Measurements from ENCODE around the gene REEP3.

REEP3 gene

DNA sequence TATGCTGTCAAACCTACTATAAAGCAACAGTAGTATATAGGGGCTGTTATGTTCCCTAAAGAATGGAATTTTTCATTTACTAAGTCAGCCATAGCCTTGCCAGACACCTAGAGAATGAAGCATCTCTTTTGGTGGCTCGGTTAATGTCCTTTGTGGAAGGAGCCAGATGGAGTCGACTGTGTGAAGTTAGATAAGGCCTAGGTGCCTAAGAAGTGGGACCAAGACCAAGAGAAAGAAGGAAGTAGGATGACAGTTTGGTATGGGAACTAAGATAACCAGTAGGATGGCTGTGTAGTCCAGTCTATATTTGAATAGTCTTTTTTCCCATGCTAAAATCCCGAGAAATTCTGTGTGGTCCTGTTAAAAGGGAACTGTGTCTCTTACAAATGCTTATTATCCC lies 62.2 kb downstream of the REEP3 start:
- Histone ChIP-seq H2BK120ac (ENCODE audit: low read depth, low read length) (no peak overlapping the region), H3K27me3 (ENCODE audit: control insufficient read depth in 1 of 2, insufficient read depth in 1 of 2, low read length in 2 of 2) (no peaks in the 10 kb centered on the region), H2AK5ac (ENCODE audit: low read length, severe bottlenecking) (no peak overlapping the region), H3K27ac (ENCODE audit: low read length, poor library complexity, severe bottlenecking) (no peak overlapping the region), H3K9ac (ENCODE audit: low read length) (no peak overlapping the region), H4K91ac (ENCODE audit: low read length) (no peak overlapping the region), H2BK15ac (ENCODE audit: low read depth, poor library complexity, severe bottlenecking) (no peak overlapping the region), H3K4me1 (ENCODE audit: control insufficient read depth, insufficient read depth, low read depth, low read length) (no peaks in the 10 kb centered on the region), H3K36me3 (ENCODE audit: control insufficient read depth in 1 of 2, insufficient read depth in 2 of 2, low read depth in 1 of 2, low read length in 2 of 2) (no peaks in the 10 kb centered on the region), H3K4me3 (ENCODE audit: insufficient read depth in 1 of 2, low read depth in 1 of 2, low read length in 2 of 2) (no peak overlapping the region), H3K79me1 (replicated peaks; ENCODE audit: low read length, poor library complexity, severe bottlenecking) (peaks cover 27% of the 10 kb centered on the region), H3K4me2 (ENCODE audit: low read length, poor library complexity, severe bottlenecking) (no peak overlapping the region), H3K14ac (ENCODE audit: low read length in 2 of 2) (no peak overlapping the region), H3K18ac (ENCODE audit: low read depth in 1 of 2, low read length in 2 of 2) (no peak overlapping the region), H2BK5ac (ENCODE audit: low read depth, low read length, poor library complexity, severe bottlenecking) (no peak overlapping the region), H3K9me3 (ENCODE audit: control insufficient read depth, low read length) (no peaks in the 10 kb centered on the region), H2BK12ac (ENCODE audit: low read length in 2 of 2) (no peak overlapping the region), H4K8ac (ENCODE audit: low read length) (no peak overlapping the region), H3K23ac (ENCODE audit: low read length in 2 of 2) (no peak overlapping the region), H3K4ac (ENCODE audit: low read depth in 1 of 2, low read length in 2 of 2) (no peak overlapping the region), H2AFZ (ENCODE audit: low read depth, low read length) (no peak overlapping the region)
- DNase-seq, result no peak
- WGBS, result 71% methylated on average over 2 of the region's 3 CpGs

- H2BK12ac ChIP-seq (ENCODE audit: low read length in 2 of 2), result no peak overlapping the region
- H3K14ac ChIP-seq (ENCODE audit: low read length in 2 of 2), result no peak overlapping the region
- no peak overlapping the region for H2AFZ ChIP-seq (ENCODE audit: low read depth, low read length)
- no peak overlapping the region for H2BK120ac ChIP-seq (ENCODE audit: low read depth, low read length)
- DNase-seq, result no peak
- no peak overlapping the region for H3K23ac ChIP-seq (ENCODE audit: low read length in 2 of 2)
- no peaks in the 10 kb centered on the region for H3K4me1 ChIP-seq (ENCODE audit: control insufficient read depth, insufficient read depth, low read depth, low read length)
- H3K36me3 ChIP-seq (ENCODE audit: control insufficient read depth in 1 of 2, insufficient read depth in 2 of 2, low read depth in 1 of 2, low read length in 2 of 2), result no peaks in the 10 kb centered on the region
- H3K27me3 ChIP-seq (ENCODE audit: control insufficient read depth in 1 of 2, insufficient read depth in 1 of 2, low read length in 2 of 2), result no peaks in the 10 kb centered on the region
- no peak overlapping the region for H3K9ac ChIP-seq (ENCODE audit: low read length)
- H2BK5ac ChIP-seq (ENCODE audit: low read depth, low read length, poor library complexity, severe bottlenecking), result no peak overlapping the region
- H3K27ac ChIP-seq (ENCODE audit: low read length, poor library complexity, severe bottlenecking), result no peak overlapping the region
- no peak overlapping the region for H4K8ac ChIP-seq (ENCODE audit: low read length)
- no peak overlapping the region for H4K91ac ChIP-seq (ENCODE audit: low read length)
- H3K4me2 ChIP-seq (ENCODE audit: low read length, poor library complexity, severe bottlenecking), result no peak overlapping the region
- H3K79me1 ChIP-seq (replicated peaks; ENCODE audit: low read length, poor library complexity, severe bottlenecking), result peaks cover 26% of the 10 kb centered on the region
- no peak overlapping the region for H3K4me3 ChIP-seq (ENCODE audit: insufficient read depth in 1 of 2, low read depth in 1 of 2, low read length in 2 of 2)
- H2BK15ac ChIP-seq (ENCODE audit: low read depth, poor library complexity, severe bottlenecking), result no peak overlapping the region
- 100% methylated on average over 2 of the region's 5 CpGs for WGBS
- H3K9me3 ChIP-seq (ENCODE audit: control insufficient read depth, low read length), result no peaks in the 10 kb centered on the region
- no peak overlapping the region for H3K4ac ChIP-seq (ENCODE audit: low read depth in 1 of 2, low read length in 2 of 2)
- no peak overlapping the region for H2AK5ac ChIP-seq (ENCODE audit: low read length, severe bottlenecking)
- H3K18ac ChIP-seq (ENCODE audit: low read depth in 1 of 2, low read length in 2 of 2), result no peak overlapping the region
Measured at GRCh38 chr10:63583909-63584724, 62.9 kb downstream of the REEP3 start.

- H3K27me3 ChIP-seq (ENCODE audit: control insufficient read depth in 1 of 2, insufficient read depth in 1 of 2, low read length in 2 of 2), result no peaks in the 10 kb centered on the region
- no peak overlapping the region for H2BK15ac ChIP-seq (ENCODE audit: low read depth, poor library complexity, severe bottlenecking)
- no peak overlapping the region for H4K8ac ChIP-seq (ENCODE audit: low read length)
- no peak overlapping the region for H2BK120ac ChIP-seq (ENCODE audit: low read depth, low read length)
- no peak overlapping the region for H2AK5ac ChIP-seq (ENCODE audit: low read length, severe bottlenecking)
- H3K4ac ChIP-seq (ENCODE audit: low read depth in 1 of 2, low read length in 2 of 2), result no peak overlapping the region
- H3K4me2 ChIP-seq (ENCODE audit: low read length, poor library complexity, severe bottlenecking), result no peak overlapping the region
- no peak overlapping the region for H4K91ac ChIP-seq (ENCODE audit: low read length)
- H3K27ac ChIP-seq (ENCODE audit: low read length, poor library complexity, severe bottlenecking), result no peak overlapping the region
- H3K79me1 ChIP-seq (replicated peaks; ENCODE audit: low read length, poor library complexity, severe bottlenecking), result peaks cover 29% of the 10 kb centered on the region
- H3K9ac ChIP-seq (ENCODE audit: low read length), result no peak overlapping the region
- H3K4me3 ChIP-seq (ENCODE audit: insufficient read depth in 1 of 2, low read depth in 1 of 2, low read length in 2 of 2), result no peak overlapping the region
- H2BK12ac ChIP-seq (ENCODE audit: low read length in 2 of 2), result no peak overlapping the region
- no peak for DNase-seq
- no peak overlapping the region for H3K18ac ChIP-seq (ENCODE audit: low read depth in 1 of 2, low read length in 2 of 2)
- no peak overlapping the region for H2BK5ac ChIP-seq (ENCODE audit: low read depth, low read length, poor library complexity, severe bottlenecking)
- no peaks in the 10 kb centered on the region for H3K4me1 ChIP-seq (ENCODE audit: control insufficient read depth, insufficient read depth, low read depth, low read length)
- no peak overlapping the region for H3K23ac ChIP-seq (ENCODE audit: low read length in 2 of 2)
- no peak overlapping the region for H2AFZ ChIP-seq (ENCODE audit: low read depth, low read length)
- H3K9me3 ChIP-seq (ENCODE audit: control insufficient read depth, low read length), result no peaks in the 10 kb centered on the region
- H3K36me3 ChIP-seq (ENCODE audit: control insufficient read depth in 1 of 2, insufficient read depth in 2 of 2, low read depth in 1 of 2, low read length in 2 of 2), result no peaks in the 10 kb centered on the region
- no peak overlapping the region for H3K14ac ChIP-seq (ENCODE audit: low read length in 2 of 2)
Measured at GRCh38 chr10:63584725-63585035, 63.5 kb downstream of the REEP3 start.

GRCh38 chr10:63585041-63585440 lies 63.8 kb downstream of the REEP3 start:
- Histone ChIP-seq H2BK15ac (ENCODE audit: low read depth, poor library complexity, severe bottlenecking) (no peak overlapping the region), H3K27me3 (ENCODE audit: control insufficient read depth in 1 of 2, insufficient read depth in 1 of 2, low read length in 2 of 2) (no peaks in the 10 kb centered on the region), H3K4me1 (ENCODE audit: control insufficient read depth, insufficient read depth, low read depth, low read length) (no peaks in the 10 kb centered on the region), H3K27ac (ENCODE audit: low read length, poor library complexity, severe bottlenecking) (no peak overlapping the region), H3K4ac (ENCODE audit: low read depth in 1 of 2, low read length in 2 of 2) (no peak overlapping the region), H3K4me2 (ENCODE audit: low read length, poor library complexity, severe bottlenecking) (no peak overlapping the region), H3K36me3 (ENCODE audit: control insufficient read depth in 1 of 2, insufficient read depth in 2 of 2, low read depth in 1 of 2, low read length in 2 of 2) (no peaks in the 10 kb centered on the region), H3K9ac (ENCODE audit: low read length) (no peak overlapping the region), H3K79me1 (replicated peaks; ENCODE audit: low read length, poor library complexity, severe bottlenecking) (peaks cover 29% of the 10 kb centered on the region), H3K4me3 (ENCODE audit: insufficient read depth in 1 of 2, low read depth in 1 of 2, low read length in 2 of 2) (no peak overlapping the region), H2BK12ac (ENCODE audit: low read length in 2 of 2) (no peak overlapping the region), H2BK5ac (ENCODE audit: low read depth, low read length, poor library complexity, severe bottlenecking) (no peak overlapping the region), H4K8ac (ENCODE audit: low read length) (no peak overlapping the region), H3K14ac (ENCODE audit: low read length in 2 of 2) (no peak overlapping the region), H3K9me3 (ENCODE audit: control insufficient read depth, low read length) (no peaks in the 10 kb centered on the region), H4K91ac (ENCODE audit: low read length) (no peak overlapping the region), H3K18ac (ENCODE audit: low read depth in 1 of 2, low read length in 2 of 2) (no peak overlapping the region), H2AK5ac (ENCODE audit: low read length, severe bottlenecking) (no peak overlapping the region), H3K23ac (ENCODE audit: low read length in 2 of 2) (no peak overlapping the region), H2BK120ac (ENCODE audit: low read depth, low read length) (no peak overlapping the region), H2AFZ (ENCODE audit: low read depth, low read length) (no peak overlapping the region)
- DNase-seq, result no peak
- 100% methylated on average over 1 of the region's 1 CpG for WGBS

All from mesenchymal stem cell (in vitro differentiated cells and primary cell).